Measurements from ENCODE around the gene ANAPC7.
"Not testable (repeated sequence)": the region's sequence is repeated elsewhere in the genome, so short reads cannot be mapped to it uniquely, and the experiment has no call there.

The ANAPC7 gene

DNA sequence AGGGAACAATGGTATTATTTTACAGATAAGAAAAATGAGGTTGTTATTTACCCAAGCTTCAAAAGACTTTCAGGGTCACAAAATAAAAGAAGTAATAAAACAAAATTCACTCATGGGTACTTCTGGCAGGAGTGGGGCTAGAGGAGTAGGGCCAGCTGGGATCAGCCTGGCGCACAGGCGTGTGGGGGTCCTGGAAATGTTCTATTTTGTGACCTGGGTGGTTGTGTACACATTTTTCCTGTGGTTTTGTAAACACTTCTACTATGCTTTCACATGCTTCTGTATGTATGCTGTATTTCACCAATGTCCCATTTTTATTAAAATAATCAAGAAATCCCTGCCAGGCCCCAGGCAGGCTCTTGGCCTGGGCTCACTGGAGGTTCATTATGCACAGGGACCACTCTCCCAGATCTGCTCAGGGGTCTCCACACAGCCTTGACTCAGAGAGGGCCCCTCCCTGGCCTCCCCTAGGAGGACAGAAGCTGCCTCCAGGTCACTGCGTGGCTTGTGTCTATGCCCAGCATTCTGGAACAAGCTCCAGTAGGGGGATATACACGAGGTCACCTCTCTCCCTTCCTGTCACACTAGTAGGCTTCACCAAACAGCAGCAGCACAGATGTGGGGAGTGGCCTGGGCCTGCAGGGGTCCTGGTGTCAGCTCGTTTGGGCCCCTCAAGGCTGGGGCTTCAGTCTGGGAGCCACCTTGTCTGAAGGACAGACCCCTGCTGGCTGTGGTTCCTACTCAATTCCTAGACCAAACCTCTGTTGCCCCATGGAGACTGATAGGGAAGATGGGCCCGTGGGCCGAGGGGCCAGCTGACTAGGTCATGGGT, 37.8 kb downstream of the ANAPC7 start:
- WGBS, 2 experiments = 79 to 84% methylated on average over 7 of the region's 7 CpGs
- H3K9me3 ChIP-seq (ENCODE audit: control insufficient read depth, low read length) = no peaks in the 10 kb centered on the region
- no peaks in the 10 kb centered on the region for H3K4me1 ChIP-seq (ENCODE audit: control insufficient read depth, insufficient read depth, low read length)
- no peaks in the 10 kb centered on the region for H3K27me3 ChIP-seq (ENCODE audit: control insufficient read depth, insufficient read depth, low read length, poor library complexity, severe bottlenecking)
- no peak overlapping the region for H3K4me3 ChIP-seq (ENCODE audit: insufficient read depth, low read depth, low read length)
- H3K27ac ChIP-seq (ENCODE audit: insufficient read depth, low read depth, low read length, poor library complexity, severe bottlenecking) = no peak overlapping the region
- peaks cover 3% of the 10 kb centered on the region for H3K36me3 ChIP-seq (ENCODE audit: control insufficient read depth, insufficient read depth, low read length)

DNA sequence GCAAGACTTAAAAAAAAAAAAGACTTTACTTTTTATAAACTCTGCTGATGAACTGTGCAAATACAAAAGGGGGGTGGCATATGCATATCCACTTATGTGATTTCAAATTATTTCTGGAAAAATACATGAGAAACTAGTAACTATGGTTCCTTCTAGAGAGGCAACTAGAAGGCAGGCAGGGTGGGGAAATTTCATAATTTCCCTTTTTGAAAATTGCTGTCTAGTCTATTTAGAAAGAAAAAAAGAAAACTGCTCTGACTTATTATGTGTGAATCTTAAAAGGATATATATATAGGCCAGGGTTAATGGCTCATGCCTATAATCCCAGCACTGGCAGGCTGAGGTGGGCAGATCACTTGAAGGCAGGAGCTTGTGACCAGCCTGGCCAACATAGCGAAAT, 42.3 kb downstream of the ANAPC7 start:
- H3K27ac ChIP-seq (ENCODE audit: insufficient read depth, low read depth, low read length, poor library complexity, severe bottlenecking) = no peak overlapping the region
- no peak overlapping the region for H3K4me3 ChIP-seq (ENCODE audit: insufficient read depth, low read depth, low read length)
- H3K4me1 ChIP-seq (ENCODE audit: control insufficient read depth, insufficient read depth, low read length) = no peaks in the 10 kb centered on the region
- WGBS, 2 experiments = 73 to 100% methylated on average over 1 of the region's 1 CpG
- H3K27me3 ChIP-seq (ENCODE audit: control insufficient read depth, insufficient read depth, low read length, poor library complexity, severe bottlenecking) = no peaks in the 10 kb centered on the region
- no peaks in the 10 kb centered on the region for H3K36me3 ChIP-seq (ENCODE audit: control insufficient read depth, insufficient read depth, low read length)
- H3K9me3 ChIP-seq (ENCODE audit: control insufficient read depth, low read length) = no peaks in the 10 kb centered on the region

DNA sequence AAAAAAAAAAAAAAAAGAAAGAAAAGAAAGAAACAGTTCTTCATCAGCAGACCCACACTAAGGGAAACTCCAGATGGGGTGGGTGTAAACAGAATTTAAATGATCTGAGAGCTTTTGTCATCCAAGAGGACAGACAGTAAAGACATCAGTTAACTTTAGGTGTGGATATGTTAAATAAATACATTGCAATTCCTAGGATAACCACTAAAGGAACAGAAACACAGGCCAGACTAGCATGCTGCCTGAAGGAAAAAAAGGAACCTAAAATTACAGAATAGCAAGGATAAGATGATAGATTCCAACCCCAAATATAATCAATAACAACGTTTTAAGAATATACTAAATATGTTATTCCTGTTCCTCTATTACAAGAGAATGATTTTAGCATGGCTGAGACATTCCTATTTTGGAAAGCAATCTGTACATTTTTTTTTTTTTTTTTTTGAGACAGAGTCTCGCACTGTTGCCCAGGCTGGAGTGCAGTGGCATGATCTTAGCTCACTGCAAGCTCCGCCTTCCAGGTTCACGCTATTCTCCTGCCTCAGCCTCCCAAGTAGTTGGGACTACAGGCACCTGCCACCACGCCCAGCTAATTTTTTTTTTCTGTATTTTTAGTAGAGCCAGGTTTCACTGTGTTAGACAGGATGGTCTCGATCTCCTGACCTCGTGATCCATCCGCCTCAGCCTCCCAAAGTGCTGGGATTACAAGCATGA, 45.0 kb downstream of the ANAPC7 start:
- not testable (repeated sequence) for H3K4me3 ChIP-seq (ENCODE audit: insufficient read depth, low read depth, low read length); H3K27me3 ChIP-seq (ENCODE audit: control insufficient read depth, insufficient read depth, low read length, poor library complexity, severe bottlenecking); H3K9me3 ChIP-seq (ENCODE audit: control insufficient read depth, low read length); H3K36me3 ChIP-seq (ENCODE audit: control insufficient read depth, insufficient read depth, low read length); H3K4me1 ChIP-seq (ENCODE audit: control insufficient read depth, insufficient read depth, low read length); H3K27ac ChIP-seq (ENCODE audit: insufficient read depth, low read depth, low read length, poor library complexity, severe bottlenecking)
- 92% methylated on average over 7 of the region's 8 CpGs for WGBS, 2 experiments

DNA sequence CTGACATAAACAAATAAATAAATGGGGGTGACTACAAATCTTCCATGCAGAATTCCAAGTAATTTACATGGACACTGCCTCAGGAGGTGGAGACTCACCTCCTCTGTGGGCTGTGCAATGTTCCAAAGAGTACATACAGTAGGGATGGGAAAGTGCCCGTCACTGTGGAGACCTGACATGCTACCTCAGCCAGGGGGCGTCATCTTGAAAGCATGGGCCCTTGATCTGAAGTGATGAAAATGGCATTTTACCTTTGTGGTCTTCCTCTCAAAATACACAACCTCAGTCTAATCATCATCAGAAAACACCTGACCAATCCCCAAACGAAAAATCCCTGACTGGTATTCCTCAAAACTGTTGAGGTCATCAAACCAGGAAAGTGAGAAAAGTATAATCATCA, 48.4 kb downstream of the ANAPC7 start:
- no peaks in the 10 kb centered on the region for H3K36me3 ChIP-seq (ENCODE audit: control insufficient read depth, insufficient read depth, low read length)
- H3K9me3 ChIP-seq (ENCODE audit: control insufficient read depth, low read length) = no peaks in the 10 kb centered on the region
- WGBS, 2 experiments = 33 to 38% methylated on average over 3 of the region's 3 CpGs
- no peaks in the 10 kb centered on the region for H3K27me3 ChIP-seq (ENCODE audit: control insufficient read depth, insufficient read depth, low read length, poor library complexity, severe bottlenecking)
- no peaks in the 10 kb centered on the region for H3K4me1 ChIP-seq (ENCODE audit: control insufficient read depth, insufficient read depth, low read length)
- no peak overlapping the region for H3K4me3 ChIP-seq (ENCODE audit: insufficient read depth, low read depth, low read length)
- H3K27ac ChIP-seq (ENCODE audit: insufficient read depth, low read depth, low read length, poor library complexity, severe bottlenecking) = no peak overlapping the region

DNA sequence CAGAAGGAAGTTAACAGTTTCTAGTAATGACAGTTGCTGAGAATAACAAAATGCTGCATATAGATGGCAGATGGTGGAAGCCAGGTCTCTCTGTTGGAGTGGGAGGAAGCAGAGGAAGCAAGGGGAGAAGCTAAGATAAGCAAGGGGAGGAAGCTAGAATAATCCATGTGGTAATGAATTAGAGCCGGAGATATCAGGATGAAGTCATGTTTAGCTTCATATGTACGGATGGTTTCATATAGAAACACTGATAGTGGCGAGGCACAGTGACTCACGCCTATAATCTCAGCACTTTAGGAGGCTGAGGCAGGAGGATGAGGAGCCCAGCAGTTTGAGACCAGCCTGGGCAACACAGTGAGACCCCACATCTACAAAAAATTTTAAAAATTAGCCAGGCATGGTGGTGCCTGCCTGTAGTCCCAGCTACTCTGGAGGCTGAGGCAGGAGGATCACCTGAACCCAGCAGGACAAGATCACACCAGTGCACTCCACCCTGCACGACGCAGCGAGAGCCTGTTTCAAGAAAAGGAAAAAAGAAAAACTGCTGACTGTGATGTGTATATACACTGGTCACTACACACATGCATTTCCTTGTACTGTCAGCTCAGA, 49.2 kb downstream of the ANAPC7 start:
- Histone ChIP-seq H3K4me3 (ENCODE audit: insufficient read depth, low read depth, low read length) (no peak overlapping the region), H3K36me3 (ENCODE audit: control insufficient read depth, insufficient read depth, low read length) (no peaks in the 10 kb centered on the region), H3K4me1 (ENCODE audit: control insufficient read depth, insufficient read depth, low read length) (no peaks in the 10 kb centered on the region), H3K27ac (ENCODE audit: insufficient read depth, low read depth, low read length, poor library complexity, severe bottlenecking) (no peak overlapping the region), H3K9me3 (ENCODE audit: control insufficient read depth, low read length) (no peaks in the 10 kb centered on the region), H3K27me3 (ENCODE audit: control insufficient read depth, insufficient read depth, low read length, poor library complexity, severe bottlenecking) (no peaks in the 10 kb centered on the region)
- WGBS, 2 experiments = 95 to 96% methylated on average over 7 of the region's 7 CpGs

DNA sequence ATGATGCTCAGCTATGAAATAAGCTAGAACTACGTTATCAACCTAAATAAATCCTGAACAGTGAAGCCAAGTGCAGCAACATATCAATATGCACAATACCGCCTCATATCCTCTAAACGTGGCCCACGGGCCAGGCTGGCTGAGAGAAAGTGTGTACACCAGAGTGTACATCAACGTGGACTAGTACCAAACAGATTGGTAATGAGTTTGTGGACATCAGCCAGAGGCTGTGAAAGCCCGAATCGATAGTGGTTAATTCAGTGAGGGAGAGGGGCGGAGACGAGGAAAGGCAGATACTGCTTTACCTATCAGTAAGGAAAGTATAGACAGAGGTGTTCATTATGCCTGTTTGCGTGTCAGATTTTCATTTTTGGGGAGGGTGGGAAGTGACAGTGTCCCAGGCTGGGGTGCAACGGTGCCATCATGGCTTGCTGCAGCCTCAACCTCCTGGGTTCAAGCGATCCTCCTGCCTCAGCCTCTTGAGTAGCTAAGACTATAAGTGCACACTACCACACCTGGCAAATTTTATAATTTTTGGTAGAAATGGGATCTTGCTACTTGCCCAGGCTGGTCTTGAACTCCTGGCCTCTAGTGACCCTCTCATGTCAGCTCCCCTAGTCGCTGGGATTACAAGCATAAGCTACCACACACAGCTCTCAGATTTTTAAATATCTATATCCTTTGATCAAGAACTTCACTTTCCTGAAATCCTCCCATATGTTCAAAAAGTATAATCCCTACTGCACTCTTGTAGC, 50.1 kb downstream of the ANAPC7 start:
- H3K9me3 ChIP-seq (ENCODE audit: control insufficient read depth, low read length) = no peaks in the 10 kb centered on the region
- no peak overlapping the region for H3K27ac ChIP-seq (ENCODE audit: insufficient read depth, low read depth, low read length, poor library complexity, severe bottlenecking)
- no peaks in the 10 kb centered on the region for H3K4me1 ChIP-seq (ENCODE audit: control insufficient read depth, insufficient read depth, low read length)
- no peaks in the 10 kb centered on the region for H3K27me3 ChIP-seq (ENCODE audit: control insufficient read depth, insufficient read depth, low read length, poor library complexity, severe bottlenecking)
- WGBS, 2 experiments = 95% methylated on average over 13 of the region's 13 CpGs
- peaks cover 3% of the 10 kb centered on the region for H3K36me3 ChIP-seq (ENCODE audit: control insufficient read depth, insufficient read depth, low read length)
- no peak overlapping the region for H3K4me3 ChIP-seq (ENCODE audit: insufficient read depth, low read depth, low read length)

DNA sequence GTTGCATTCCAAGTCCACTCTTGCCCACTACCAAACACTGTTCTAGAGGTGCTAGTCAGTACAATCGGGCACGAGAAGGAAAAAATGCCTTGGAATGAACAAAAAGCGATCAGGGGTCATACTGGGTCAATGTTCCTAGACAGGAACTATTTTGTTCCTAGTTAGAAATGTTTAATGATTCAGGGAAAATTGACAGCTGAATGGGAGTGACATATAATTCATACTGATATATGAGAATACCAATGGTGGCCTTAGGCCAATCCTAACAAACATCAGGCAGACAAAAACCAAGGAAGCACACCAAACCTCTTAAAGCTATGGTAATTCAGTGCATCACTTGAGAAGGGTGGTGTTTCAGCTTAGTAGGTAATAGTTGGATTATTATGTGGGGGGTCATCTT, 51.1 kb downstream of the ANAPC7 start:
- no peaks in the 10 kb centered on the region for H3K9me3 ChIP-seq (ENCODE audit: control insufficient read depth, low read length)
- H3K36me3 ChIP-seq (ENCODE audit: control insufficient read depth, insufficient read depth, low read length) = peaks cover 13% of the 10 kb centered on the region
- H3K27me3 ChIP-seq (ENCODE audit: control insufficient read depth, insufficient read depth, low read length, poor library complexity, severe bottlenecking) = no peaks in the 10 kb centered on the region
- H3K27ac ChIP-seq (ENCODE audit: insufficient read depth, low read depth, low read length, poor library complexity, severe bottlenecking) = no peak overlapping the region
- no peak overlapping the region for H3K4me3 ChIP-seq (ENCODE audit: insufficient read depth, low read depth, low read length)
- H3K4me1 ChIP-seq (ENCODE audit: control insufficient read depth, insufficient read depth, low read length) = no peaks in the 10 kb centered on the region
- WGBS, 2 experiments = 95 to 98% methylated on average over 3 of the region's 3 CpGs

DNA sequence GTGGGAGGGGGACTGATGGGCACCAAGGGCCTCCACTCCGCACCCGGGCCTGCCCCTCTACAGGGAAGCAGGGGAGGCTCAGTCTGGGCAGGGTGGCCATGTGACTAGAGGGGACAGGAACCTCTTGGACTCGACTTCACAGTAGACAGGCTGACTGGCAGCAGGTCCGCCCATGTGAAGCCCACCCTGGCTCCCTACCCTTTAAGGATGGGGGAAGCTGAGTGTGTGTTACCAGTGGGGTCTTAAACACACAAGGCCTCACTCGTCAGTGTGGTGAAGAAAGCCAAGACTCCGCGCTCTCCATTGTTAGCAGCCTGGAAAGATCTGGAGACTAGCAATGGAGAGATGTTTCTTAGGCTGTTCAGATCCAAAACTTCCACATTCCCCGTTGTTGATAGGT, 52.4 kb downstream of the ANAPC7 start:
- Histone ChIP-seq H3K27me3 (ENCODE audit: control insufficient read depth, insufficient read depth, low read length, poor library complexity, severe bottlenecking) (no peaks in the 10 kb centered on the region), H3K4me1 (ENCODE audit: control insufficient read depth, insufficient read depth, low read length) (no peaks in the 10 kb centered on the region), H3K36me3 (ENCODE audit: control insufficient read depth, insufficient read depth, low read length) (peaks cover 17% of the 10 kb centered on the region), H3K27ac (ENCODE audit: insufficient read depth, low read depth, low read length, poor library complexity, severe bottlenecking) (no peak overlapping the region), H3K4me3 (ENCODE audit: insufficient read depth, low read depth, low read length) (no peak overlapping the region), H3K9me3 (ENCODE audit: control insufficient read depth, low read length) (no peaks in the 10 kb centered on the region)
- 93 to 94% methylated on average over 8 of the region's 8 CpGs for WGBS, 2 experiments

DNA sequence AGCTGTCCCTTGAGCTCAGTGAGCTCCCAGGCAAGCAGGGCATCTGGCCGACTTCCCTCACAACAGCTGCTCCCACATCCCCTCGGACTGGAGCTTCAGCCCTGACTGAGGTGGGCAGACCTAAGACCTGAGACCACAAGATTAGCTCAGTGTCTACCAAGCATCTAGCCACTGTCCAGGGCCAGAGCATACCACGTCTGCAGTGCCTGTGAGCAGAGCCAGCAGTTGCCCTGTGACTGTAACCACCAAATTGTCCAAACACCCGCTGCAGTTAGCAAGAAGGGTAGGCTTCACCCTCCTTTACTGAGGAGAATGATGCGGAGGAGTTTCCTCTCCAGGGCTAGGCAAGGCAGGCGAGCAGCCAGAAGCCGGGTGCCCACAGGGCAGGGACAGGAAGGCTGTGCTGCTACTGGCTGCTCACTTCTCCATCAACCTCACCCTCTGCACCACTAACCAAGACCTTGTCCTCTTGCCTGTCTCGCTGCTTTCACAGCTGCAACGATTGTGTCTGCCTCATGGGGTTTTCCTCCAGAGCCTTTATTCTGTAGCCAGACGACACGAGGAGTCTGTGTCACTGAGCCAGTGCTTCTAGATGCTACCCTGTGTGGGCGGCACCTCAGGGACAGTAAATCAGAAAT, 53.9 kb downstream of the ANAPC7 start:
- 93 to 94% methylated on average over 12 of the region's 12 CpGs for WGBS, 2 experiments
- peaks cover 32% of the 10 kb centered on the region for H3K36me3 ChIP-seq (ENCODE audit: control insufficient read depth, insufficient read depth, low read length)
- no peaks in the 10 kb centered on the region for H3K9me3 ChIP-seq (ENCODE audit: control insufficient read depth, low read length)

More for the DNA sequence above, 53.9 kb downstream of the ANAPC7 start:
- Histone ChIP-seq H3K27ac (ENCODE audit: insufficient read depth, low read depth, low read length, poor library complexity, severe bottlenecking) (no peak overlapping the region), H3K4me3 (ENCODE audit: insufficient read depth, low read depth, low read length) (no peak overlapping the region), H3K4me1 (ENCODE audit: control insufficient read depth, insufficient read depth, low read length) (no peaks in the 10 kb centered on the region), H3K27me3 (ENCODE audit: control insufficient read depth, insufficient read depth, low read length, poor library complexity, severe bottlenecking) (no peaks in the 10 kb centered on the region)

Measured in ectodermal cell (in vitro differentiated cells).